IPS-20b (cell line): ENCODE results near the gene EXOC4.

Experiments
- H3K27ac ChIP-seq: one replicate; pipeline ENCODE4 v1.5.1; 2013; ENCODE audit warnings: low read length
- H3K27me3 ChIP-seq: 2 replicates; pipeline ENCODE4 v1.6.1; 2013; ENCODE audit warnings: mild to moderate bottlenecking, low read length, inconsistent platforms; ENCODE audit not compliant: insufficient read depth
- H3K36me3 ChIP-seq: 2 replicates; pipeline ENCODE4 v1.6.1; 2013; ENCODE audit warnings: low read depth, mild to moderate bottlenecking, inconsistent platforms, low read length, moderate library complexity; ENCODE audit not compliant: insufficient read depth
- H3K4me1 ChIP-seq: 2 replicates; pipeline ENCODE4 v1.6.1; 2013; ENCODE audit warnings: mild to moderate bottlenecking, control low read depth, inconsistent platforms, low read length, moderate library complexity; ENCODE audit not compliant: insufficient read depth
- H3K4me3 ChIP-seq: 2 replicates; pipeline ENCODE4 v1.5.1; 2013; ENCODE audit warnings: mild to moderate bottlenecking, low read length, inconsistent platforms
- H3K9ac ChIP-seq: 2 replicates; pipeline ENCODE4 v1.6.1; 2013; ENCODE audit warnings: low read depth, mild to moderate bottlenecking, inconsistent platforms, low read length, moderate library complexity
- H3K9me3 ChIP-seq: 2 replicates; pipeline ENCODE4 v1.6.1; 2013; ENCODE audit warnings: mild to moderate bottlenecking, low read depth, low read length, inconsistent platforms; ENCODE audit not compliant: insufficient read depth

The EXOC4 gene

GRCh38 chr7:133582766-133583523 lies 330.1 kb downstream of the EXOC4 start:
- Histone ChIP-seq H3K36me3 (no peaks in the 10 kb centered on the region), H3K4me1 (peaks cover 14% of the 10 kb centered on the region), H3K27ac (no peak overlapping the region), H3K27me3 (no peaks in the 10 kb centered on the region), H3K9ac (no peak overlapping the region), H3K9me3 (no peaks in the 10 kb centered on the region), H3K4me3 (no peak overlapping the region)

- peaks cover 14% of the 10 kb centered on the region for H3K4me1 ChIP-seq
- no peaks in the 10 kb centered on the region for H3K9me3 ChIP-seq
- no peak overlapping the region for H3K4me3 ChIP-seq
- H3K36me3 ChIP-seq, result no peaks in the 10 kb centered on the region
- no peaks in the 10 kb centered on the region for H3K27me3 ChIP-seq
- H3K9ac ChIP-seq, result no peak overlapping the region
- no peak overlapping the region for H3K27ac ChIP-seq
Measured at GRCh38 chr7:133583545-133584171, 330.8 kb downstream of the EXOC4 start.

- Histone ChIP-seq H3K36me3 (no peaks in the 10 kb centered on the region), H3K4me1 (peaks cover 14% of the 10 kb centered on the region), H3K4me3 (no peak overlapping the region), H3K9me3 (no peaks in the 10 kb centered on the region), H3K9ac (no peak overlapping the region), H3K27ac (no peak overlapping the region), H3K27me3 (no peaks in the 10 kb centered on the region)
Measured at GRCh38 chr7:133584956-133585668, 332.2 kb downstream of the EXOC4 start.

- no peak overlapping the region for H3K27ac ChIP-seq
- H3K9ac ChIP-seq, result no peak overlapping the region
- peaks cover 14% of the 10 kb centered on the region for H3K4me1 ChIP-seq
- no peak overlapping the region for H3K4me3 ChIP-seq
- no peaks in the 10 kb centered on the region for H3K27me3 ChIP-seq
- H3K36me3 ChIP-seq, result no peaks in the 10 kb centered on the region
- no peaks in the 10 kb centered on the region for H3K9me3 ChIP-seq
Measured at GRCh38 chr7:133586253-133586652, 333.4 kb downstream of the EXOC4 start.

- no peak overlapping the region for H3K27ac ChIP-seq
Measured at GRCh38 chr7:133587903-133588302, 335.0 kb downstream of the EXOC4 start.

GRCh38 chr7:133590795-133591194 lies 337.9 kb downstream of the EXOC4 start:
- Histone ChIP-seq H3K9me3 (no peaks in the 10 kb centered on the region), H3K27me3 (no peaks in the 10 kb centered on the region), H3K27ac (no peak overlapping the region), H3K4me3 (no peak overlapping the region), H3K9ac (no peak overlapping the region), H3K36me3 (no peaks in the 10 kb centered on the region), H3K4me1 (no peaks in the 10 kb centered on the region)

More at GRCh38 chr7:133587903-133588302, 335.0 kb downstream of the EXOC4 start:
- no peak overlapping the region for H3K9ac ChIP-seq
- no peaks in the 10 kb centered on the region for H3K9me3 ChIP-seq
- peaks cover 6% of the 10 kb centered on the region for H3K4me1 ChIP-seq
- H3K27me3 ChIP-seq, result no peaks in the 10 kb centered on the region
- no peaks in the 10 kb centered on the region for H3K36me3 ChIP-seq
- no peak overlapping the region for H3K4me3 ChIP-seq

- Histone ChIP-seq H3K36me3 (no peaks in the 10 kb centered on the region), H3K9ac (no peak overlapping the region), H3K27ac (no peak overlapping the region), H3K4me1 (no peaks in the 10 kb centered on the region), H3K9me3 (no peaks in the 10 kb centered on the region), H3K4me3 (no peak overlapping the region), H3K27me3 (no peaks in the 10 kb centered on the region)
Measured at GRCh38 chr7:133591704-133592340, 338.9 kb downstream of the EXOC4 start.

GRCh38 chr7:133593561-133593960 lies 340.7 kb downstream of the EXOC4 start:
- Histone ChIP-seq H3K9ac (no peak overlapping the region), H3K27me3 (no peaks in the 10 kb centered on the region), H3K9me3 (no peaks in the 10 kb centered on the region), H3K4me1 (no peaks in the 10 kb centered on the region), H3K27ac (no peak overlapping the region), H3K4me3 (no peak overlapping the region), H3K36me3 (no peaks in the 10 kb centered on the region)

GRCh38 chr7:133601617-133602016 lies 348.7 kb downstream of the EXOC4 start:
- Histone ChIP-seq H3K9ac (no peak overlapping the region), H3K27ac (no peak overlapping the region), H3K4me1 (0 out of 2 replicates have a peak, but pooled peaks cover 4% of the 10 kb centered on the region), H3K27me3 (no peaks in the 10 kb centered on the region), H3K4me3 (no peak overlapping the region), H3K9me3 (no peaks in the 10 kb centered on the region), H3K36me3 (no peaks in the 10 kb centered on the region)

GRCh38 chr7:133602291-133602690 lies 349.4 kb downstream of the EXOC4 start:
- Histone ChIP-seq H3K9me3 (no peaks in the 10 kb centered on the region), H3K36me3 (no peaks in the 10 kb centered on the region), H3K27ac (no peak overlapping the region), H3K27me3 (no peaks in the 10 kb centered on the region), H3K4me3 (no peak overlapping the region), H3K4me1 (0 out of 2 replicates have a peak, but pooled peaks cover 4% of the 10 kb centered on the region), H3K9ac (no peak overlapping the region)

GRCh38 chr7:133606991-133607390 lies 354.1 kb downstream of the EXOC4 start:
- H3K4me3 ChIP-seq, result no peak overlapping the region
- 0 out of 2 replicates have a peak, but pooled peaks cover 4% of the 10 kb centered on the region for H3K4me1 ChIP-seq
- H3K27ac ChIP-seq, result no peak overlapping the region
- H3K27me3 ChIP-seq, result no peaks in the 10 kb centered on the region
- no peak overlapping the region for H3K9ac ChIP-seq
- H3K9me3 ChIP-seq, result no peaks in the 10 kb centered on the region
- no peaks in the 10 kb centered on the region for H3K36me3 ChIP-seq
